GM10847 (cell line): ENCODE measurements around the gene DNAJB6.

Experiments
- POLR2A ChIP-seq: IDR thresholded peaks from 2 replicates; pipeline ENCODE4 v1.6.1; 2011; ENCODE audit not compliant: insufficient read length; ENCODE audit errors: extremely low read depth

The DNAJB6 gene

DNA sequence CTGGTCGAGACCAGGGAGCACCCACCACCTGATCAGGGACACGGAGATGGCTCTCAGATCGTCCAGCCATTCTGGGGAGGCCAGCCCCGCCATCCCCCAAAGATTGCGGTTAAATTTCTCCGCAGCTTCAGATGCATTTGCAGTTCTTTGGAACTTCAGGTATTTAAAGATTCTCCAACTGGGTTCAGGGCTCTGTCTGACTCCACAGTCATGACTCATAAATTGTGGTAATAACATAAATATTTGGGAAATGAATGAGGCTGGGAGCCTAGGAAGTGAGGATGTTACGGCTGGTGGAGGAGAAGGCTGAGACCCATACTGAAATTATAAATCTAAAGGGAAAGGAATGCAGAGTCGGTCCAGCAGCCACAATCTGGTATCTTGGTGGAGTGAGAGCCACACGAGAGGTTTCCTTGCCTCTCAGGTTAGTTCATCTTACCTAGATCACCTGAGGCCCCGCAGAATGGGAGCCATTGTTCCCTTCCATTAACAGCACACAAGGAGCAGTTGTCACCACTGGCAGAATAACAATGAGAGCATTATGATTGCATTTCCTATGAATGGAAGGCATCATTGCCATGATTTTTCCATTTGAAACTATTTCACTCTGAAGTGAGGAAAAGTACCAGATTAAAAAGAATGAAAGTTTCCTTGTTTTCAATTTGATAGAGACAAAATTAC is 26.7 kb upstream of the DNAJB6 start:
- TF ChIP-seq POLR2A = no peak

DNA sequence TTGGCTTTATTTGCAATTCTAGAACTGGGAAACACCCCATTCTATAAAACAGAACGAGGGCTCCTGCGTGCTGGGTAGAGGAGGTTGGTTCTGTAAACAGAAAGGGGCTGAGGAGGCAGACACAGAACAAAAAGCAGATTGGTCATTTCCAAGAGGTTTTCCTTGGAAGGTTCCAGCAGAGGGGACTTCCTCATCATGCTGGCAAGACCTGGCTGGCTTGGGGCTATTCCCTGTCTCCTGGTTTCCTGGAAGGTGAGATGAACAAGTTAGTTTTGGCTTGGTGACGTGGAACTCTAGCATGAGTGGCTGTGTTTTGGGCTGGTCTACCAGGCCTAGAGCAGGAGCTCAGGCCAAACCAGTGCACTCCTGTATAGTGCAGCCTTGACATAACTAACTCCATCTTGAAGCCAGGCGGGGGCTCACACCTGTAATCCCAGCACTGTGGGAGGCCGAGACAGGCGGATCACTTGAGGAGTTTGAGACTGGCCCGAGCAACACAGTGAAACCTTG is 26.1 kb upstream of the DNAJB6 start:
- no peak for TF ChIP-seq POLR2A

DNA sequence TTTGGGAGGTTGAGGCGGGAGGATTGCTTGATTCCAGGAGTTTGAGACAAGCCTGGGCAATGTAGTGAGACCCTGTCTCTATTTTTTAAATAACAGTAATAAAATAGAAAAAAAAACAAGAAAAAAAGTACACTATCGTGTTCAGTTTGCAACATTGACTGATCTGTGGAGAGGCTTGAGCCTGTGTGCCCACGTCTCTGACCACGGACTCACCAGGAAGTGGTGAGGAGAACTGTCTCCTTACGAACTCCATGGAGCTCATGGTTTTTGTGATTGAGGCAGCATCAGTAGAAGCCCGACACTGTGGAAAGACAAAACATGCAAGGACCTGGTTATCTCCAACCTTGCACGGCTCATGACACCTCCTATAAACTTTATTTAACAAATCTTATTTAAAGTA is 23.9 kb upstream of the DNAJB6 start:
- no peak for TF ChIP-seq POLR2A

DNA sequence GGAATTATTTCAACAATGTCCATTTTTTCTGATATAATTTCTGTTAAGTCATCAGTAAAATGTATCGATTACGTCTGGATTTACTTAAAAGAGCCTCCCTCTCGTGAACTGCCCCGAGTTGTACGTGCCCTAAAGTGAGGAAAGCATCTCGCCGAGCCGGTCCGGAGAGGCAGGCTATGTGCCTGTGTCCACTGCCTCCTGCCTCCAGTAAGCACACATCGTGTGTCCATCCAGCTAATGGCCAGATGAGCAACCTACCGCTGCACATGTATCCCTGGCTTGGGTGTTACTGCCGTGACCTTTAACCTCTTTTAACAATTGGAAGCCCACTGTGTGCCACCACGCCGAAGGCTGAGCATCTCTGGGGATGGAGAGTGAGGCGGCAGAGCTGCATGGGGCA is 23.2 kb upstream of the DNAJB6 start:
- TF ChIP-seq POLR2A = no peak

DNA sequence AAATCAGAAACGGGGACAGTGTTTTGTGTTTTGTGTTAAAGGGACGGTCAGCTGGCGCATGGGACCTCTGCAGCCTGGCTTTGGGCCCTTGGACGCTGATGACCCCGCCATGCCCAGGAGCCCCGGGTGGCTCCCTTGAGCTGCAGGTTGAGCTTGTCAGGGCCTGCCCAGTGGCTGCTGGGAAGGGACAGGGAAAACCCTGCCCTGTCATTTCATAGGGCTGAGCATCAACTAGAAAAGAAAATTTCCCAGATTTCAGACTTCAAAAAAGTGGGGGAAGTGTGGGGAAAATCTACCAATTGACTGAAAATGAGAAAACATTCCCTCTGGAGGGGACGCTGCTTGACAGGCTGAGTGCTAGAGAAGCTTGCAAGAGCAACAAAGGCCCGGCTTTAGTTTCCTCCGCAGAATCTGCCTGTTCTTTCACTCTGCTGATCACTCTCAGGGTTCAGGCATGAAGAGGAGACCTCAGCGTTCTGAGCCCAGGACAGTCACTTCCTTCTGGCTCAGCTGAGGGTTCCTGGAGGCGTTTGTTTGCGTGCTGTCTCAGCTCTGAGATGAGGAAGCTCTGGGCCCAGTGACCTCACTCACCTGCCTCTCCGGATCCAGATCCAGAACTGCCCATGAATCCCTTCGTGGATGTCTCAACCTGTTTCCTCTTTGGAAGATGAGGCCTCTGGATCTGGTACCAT is 18.6 kb upstream of the DNAJB6 start:
- TF ChIP-seq POLR2A = no peak

DNA sequence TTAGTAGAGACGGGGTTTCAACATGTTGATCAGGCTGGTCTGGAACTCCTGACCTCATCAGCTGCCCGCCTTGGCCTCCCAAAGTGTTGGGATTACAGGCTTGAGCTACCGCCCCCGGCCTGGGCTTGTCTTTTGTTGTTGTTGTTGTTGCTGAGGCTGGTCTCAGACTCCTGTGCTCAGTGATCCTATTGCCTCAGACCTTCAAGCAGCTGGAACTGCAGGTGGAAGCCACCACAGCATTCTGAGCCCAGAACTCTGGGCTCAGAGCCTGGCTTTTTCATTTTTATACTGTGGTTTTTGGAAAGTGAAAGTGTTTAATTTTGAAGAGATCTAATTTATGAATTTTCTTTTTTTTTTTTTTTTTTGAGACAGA is 16.2 kb upstream of the DNAJB6 start:
- no peak for TF ChIP-seq POLR2A

DNA sequence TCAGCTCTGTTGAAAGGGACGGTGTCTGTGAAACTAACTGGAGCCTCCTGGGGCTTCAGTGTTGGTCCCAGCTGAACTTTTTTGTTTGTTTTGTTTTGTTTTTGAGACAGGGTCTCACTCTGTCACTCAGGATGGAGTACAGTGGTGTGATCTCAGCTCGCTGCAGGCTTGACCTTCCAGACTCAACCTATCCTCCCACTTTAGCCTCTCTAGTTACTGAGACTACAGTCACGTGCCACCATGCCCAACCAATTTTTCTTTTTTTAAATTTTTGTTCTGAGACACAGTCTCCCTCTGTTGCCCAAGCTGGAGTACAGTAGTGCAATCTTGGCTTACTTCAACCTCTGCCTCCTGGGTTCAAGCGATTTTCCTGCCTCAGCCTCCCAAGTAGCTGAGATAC is 13.4 kb upstream of the DNAJB6 start:
- TF ChIP-seq POLR2A = no peak

DNA sequence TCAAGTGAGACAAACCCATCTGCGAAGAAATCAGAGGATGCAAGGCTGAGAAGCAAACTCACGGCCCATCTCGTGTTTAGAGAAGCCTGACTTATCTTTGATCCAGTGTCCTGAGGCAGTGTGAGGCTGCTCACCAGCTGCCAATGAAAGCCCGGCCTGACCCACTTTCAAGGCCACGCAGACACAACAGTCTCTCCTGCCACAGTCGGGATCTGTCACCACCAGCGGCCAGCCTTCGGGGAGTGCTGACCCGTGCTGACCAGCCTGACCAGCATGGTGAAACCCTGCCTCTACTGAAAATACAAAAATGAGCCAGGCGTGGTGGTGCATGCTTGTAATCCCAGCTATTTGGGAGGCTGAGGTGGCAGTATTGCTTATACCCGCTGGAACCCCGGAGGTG is 7.4 kb upstream of the DNAJB6 start:
- TF ChIP-seq POLR2A = no peak

DNA sequence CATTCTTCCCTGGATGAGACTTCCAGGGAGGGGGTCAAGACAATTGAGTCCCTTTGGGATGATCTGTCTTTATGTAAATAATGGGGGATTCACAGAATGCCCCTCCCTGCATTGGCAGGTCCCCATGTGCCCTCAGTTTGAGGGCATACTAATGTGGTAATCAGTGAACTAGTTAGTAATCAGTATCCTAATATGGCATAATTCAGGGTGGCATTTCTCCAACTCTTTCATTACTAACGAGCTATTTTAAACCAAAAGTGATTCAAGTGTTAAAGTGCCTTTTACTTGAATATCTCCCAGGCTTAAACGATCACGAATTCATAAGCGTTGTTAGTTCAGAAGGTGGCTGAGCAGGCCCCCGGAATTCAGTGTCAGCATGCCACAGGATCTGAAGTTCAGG is 1.6 kb upstream of the DNAJB6 start:
- TF ChIP-seq POLR2A = no peak

DNA sequence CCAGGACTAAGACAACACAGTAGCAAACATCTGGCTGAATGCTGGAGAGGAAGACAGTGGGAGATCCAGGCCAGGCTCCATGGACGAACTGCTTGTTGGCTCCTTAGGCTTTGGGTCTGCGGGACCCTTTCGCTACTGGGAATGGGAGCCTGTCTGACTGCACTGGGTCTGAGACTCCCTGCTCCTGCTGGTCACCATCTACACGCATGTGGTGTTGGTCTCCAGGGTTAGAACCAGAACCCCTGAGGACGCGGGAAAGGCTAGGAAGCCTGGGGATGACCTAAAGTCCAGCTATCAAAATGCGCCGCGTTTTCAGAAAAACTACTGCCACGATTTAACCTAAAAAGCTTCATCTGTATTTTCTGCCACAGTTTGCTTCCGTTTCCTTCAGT is 817 bp upstream of the DNAJB6 start:
- no peak for TF ChIP-seq POLR2A

DNA sequence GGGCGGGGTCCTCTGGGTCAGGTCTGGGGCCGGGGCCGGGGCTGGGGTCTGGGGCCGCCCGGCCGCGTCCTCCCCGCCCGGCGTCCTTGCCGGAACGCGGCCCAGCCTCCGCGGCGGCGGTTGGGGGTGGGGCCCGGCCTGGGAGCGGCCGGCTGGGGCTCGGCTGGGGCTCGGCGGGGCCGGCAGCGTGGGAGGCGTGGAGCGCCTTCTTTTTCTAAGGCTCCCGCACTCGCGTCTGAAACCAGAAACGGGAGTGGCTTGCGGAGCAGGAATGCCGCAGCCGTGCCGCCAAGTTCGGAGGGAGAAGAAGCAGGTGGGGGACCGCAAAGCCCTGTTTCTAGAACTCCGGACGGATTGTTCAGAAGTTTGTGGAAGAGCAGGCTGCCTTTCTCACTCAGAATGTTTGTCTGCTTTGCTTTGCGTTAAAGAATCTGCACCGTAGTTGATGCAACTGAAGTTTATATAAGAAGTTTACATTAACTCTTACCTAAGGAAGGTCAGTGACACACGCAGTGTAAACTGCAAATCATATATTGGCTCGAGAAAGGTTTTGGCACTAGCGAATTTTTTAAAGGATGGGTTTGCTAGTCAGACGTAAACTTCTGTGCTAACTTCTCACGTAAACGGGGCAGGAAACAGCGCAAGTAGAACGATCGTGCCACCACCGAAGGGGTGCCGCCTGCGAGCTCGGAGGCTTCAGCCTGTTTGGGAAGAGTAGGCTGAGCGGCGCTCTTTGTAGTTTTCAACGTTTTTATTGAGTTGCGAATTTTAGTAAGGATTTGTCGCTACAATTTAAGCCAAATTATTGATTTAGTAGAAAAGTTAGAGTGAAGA is 729 bp downstream of the DNAJB6 start:
- no peak for TF ChIP-seq POLR2A

DNA sequence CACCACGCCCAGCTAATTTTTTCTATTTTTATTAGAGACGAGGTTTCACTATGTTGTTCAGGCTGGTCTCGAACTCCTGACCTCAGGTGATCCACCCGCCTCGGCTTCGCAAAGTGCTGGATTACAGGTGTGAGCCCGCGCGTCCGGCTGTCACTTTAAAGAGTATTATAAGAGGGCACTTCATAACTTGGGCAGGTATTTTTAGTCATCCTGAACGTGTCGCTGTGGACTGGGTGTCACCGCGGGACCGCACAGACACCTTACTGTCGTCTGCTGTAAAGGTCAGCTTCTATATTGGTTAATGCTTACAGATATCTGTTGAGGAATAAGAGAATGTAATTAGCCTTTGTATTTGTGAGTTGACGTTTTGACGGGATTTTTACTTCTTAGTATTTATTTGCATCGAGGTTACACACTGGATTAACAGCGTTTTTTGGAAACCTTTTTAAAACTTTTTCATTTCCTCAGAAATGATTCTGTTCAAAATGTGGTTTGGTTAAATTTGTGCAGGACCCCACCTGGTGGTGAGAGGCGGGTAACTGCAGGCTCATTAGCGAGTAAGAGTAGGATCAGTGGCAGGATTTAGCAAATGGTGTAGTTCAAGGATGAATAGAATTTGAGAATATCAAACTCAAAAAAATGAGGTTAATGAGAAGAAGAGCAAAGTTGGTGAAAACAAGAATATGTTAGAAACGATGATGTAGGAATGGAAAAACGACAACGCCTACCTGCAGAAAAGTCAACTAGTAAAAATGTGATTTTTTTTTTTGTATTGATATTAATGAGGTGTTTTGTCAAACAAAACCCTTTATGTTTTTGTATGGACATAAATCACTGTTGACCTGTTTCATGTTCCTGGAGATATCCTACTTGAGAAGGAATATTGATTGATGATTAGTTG is 3.2 kb downstream of the DNAJB6 start:
- TF ChIP-seq POLR2A = no peak

DNA sequence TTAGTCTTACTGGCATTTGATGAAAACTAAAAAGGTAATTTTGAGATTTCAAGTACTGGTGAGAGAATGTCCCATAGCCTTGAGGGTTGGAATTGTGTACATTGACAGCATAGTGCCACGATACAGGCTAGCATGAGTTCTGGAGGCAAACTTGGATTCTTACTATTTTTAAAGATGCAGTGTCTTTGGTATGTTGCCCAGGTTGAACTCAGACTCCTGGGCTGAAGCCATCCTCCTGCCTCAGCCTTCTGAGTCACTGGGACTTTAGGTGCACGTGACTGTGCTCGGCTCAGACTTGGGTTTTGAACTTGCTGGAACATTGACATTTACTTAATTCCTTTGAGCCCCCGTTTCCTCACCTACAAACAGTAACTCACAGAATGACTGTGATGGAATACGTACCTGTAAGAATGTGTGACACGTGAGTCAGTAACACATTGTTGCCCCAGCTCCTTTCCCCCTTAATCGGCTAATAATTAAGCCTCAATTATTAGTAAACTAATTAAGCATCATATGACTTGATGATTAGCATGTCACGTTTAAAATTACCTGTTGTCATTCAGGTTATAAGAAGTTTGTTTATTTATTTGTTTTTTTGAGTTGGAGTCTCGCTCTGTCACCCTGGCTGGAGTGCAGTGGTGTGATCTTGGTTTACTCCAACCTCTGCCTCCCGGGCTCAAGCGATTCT is 10.6 kb downstream of the DNAJB6 start:
- no peak for TF ChIP-seq POLR2A

DNA sequence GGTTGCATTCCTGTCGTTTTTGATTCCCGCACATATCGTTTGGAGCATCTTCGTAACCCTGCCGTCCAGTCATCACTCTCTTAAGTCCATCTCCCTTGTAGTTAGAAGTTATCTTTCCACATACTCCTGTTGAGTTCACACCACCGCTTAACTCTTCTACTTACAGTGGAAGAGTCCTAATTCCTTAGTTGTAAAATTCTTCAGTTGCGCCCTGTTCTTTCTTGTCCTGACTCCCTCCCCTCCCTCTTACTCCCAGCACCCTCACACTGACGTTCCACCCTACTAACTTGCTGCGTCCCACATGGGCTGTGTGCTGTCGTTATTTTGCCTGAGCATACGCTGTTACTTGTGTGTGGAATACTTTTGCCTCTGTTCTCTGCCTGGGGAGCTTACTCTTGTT is 11.7 kb downstream of the DNAJB6 start:
- TF ChIP-seq POLR2A = no peak

DNA sequence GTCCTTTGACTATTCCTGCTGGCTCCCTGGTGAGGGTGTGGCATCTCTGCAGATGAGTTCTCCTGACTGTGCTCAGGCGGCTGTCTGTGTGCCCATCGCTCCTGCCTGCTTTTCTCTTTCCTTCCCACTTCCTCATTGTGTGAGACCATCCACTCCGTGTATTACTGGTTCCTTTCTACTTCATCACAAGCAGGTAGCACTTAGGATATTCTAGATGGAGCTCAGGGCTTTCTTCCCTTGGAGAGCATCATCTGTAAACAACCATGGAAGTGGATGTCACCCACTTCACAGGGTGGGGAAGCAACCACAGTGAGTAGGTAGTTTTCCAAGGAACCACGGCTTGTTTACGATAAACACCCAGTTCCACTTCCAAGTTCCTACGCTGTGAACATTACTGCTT is 15.7 kb downstream of the DNAJB6 start:
- no peak for TF ChIP-seq POLR2A
